IMR-90 (cell line): Measurements from ENCODE around the gene GXYLT1. TPM values are rescaled to one million over a fixed set of nuclear protein-coding genes. Genes with fewer than 3 reads are reported as not detected.

Experiments used
- ATAC-seq: fragments of 200-7000 bp; cut with Tn5 transposase; 2 replicates; pipeline ENCODE4 v1.9.1; 2020; ENCODE audit warnings: low read depth, mild to moderate bottlenecking, moderate library complexity
- BruUV-seq: library from RNA; stranded (reverse); fragments of 400-500 nt; replicated peaks from 2 replicates; lab custom pipeline; 2021; lab: Mats Ljungman, UMichigan
- CTCF ChIA-PET: fragments of 300-600 bp; formaldehyde crosslinking; extraction: SDS; loops from one replicate; lab custom pipeline; 2021; ENCODE audit warnings: antibody characterized with exemption; lab: Yijun Ruan, JAX
- POLR2A ChIA-PET: fragments of 300-600 bp; sonication (Branson Sonifier 250); formaldehyde crosslinking; loops from one replicate; lab custom pipeline; 2022; ENCODE audit warnings: antibody characterized with exemption; ENCODE audit not compliant: unreplicated experiment; lab: Charles Lee
- DNase-seq: peaks from one replicate; pipeline ENCODE4 v3.0.0; 2013
- H2AFZ ChIP-seq: replicated peaks from 2 replicates; pipeline ENCODE3; 2013; ENCODE audit warnings: low read length, mild to moderate bottlenecking; ENCODE audit not compliant: poor library complexity
- H2AK5ac ChIP-seq: 2 replicates; pipeline ENCODE4 v1.6.1; 2013; ENCODE audit warnings: low read depth, low read length, inconsistent platforms
- H2AK9ac ChIP-seq: replicated peaks from 2 replicates; pipeline ENCODE3; 2013; ENCODE audit warnings: mild to moderate bottlenecking, low read depth, low read length, moderate library complexity; ENCODE audit not compliant: poor library complexity
- H2BK120ac ChIP-seq: 2 replicates; pipeline ENCODE4 v1.6.1; 2013; ENCODE audit warnings: low read depth, low read length, inconsistent platforms
- H2BK15ac ChIP-seq: 3 replicates; pipeline ENCODE4 v1.6.1; 2013; ENCODE audit warnings: low read depth, low read length, inconsistent platforms
- H2BK20ac ChIP-seq: 2 replicates; pipeline ENCODE4 v1.6.1; 2013; ENCODE audit warnings: low read depth, mild to moderate bottlenecking, inconsistent platforms, low read length, moderate library complexity
- H2BK5ac ChIP-seq: 2 replicates; pipeline ENCODE4 v1.6.1; 2013; ENCODE audit warnings: mild to moderate bottlenecking, low read depth, low read length, inconsistent platforms; ENCODE audit not compliant: poor library complexity, severe bottlenecking
- H3K14ac ChIP-seq: replicated peaks from 2 replicates; pipeline ENCODE4 v1.6.1; 2013; ENCODE audit warnings: low read depth, low read length, inconsistent platforms
- H3K18ac ChIP-seq: 2 replicates; pipeline ENCODE4 v1.6.1; 2013; ENCODE audit warnings: low read depth, low read length, control low read depth
- H3K23ac ChIP-seq: 2 replicates; pipeline ENCODE4 v1.6.1; 2013; ENCODE audit warnings: low read depth, low read length, inconsistent platforms
- H3K27ac ChIP-seq: 2 replicates; pipeline ENCODE4 v1.5.1; 2013; ENCODE audit warnings: mild to moderate bottlenecking, control low read depth, low read length; ENCODE audit not compliant: insufficient read depth
- H3K27me3 ChIP-seq: 2 replicates; pipeline ENCODE4 v1.6.1; 2013; ENCODE audit warnings: low read length; ENCODE audit not compliant: control insufficient read depth, insufficient read depth
- H3K36me3 ChIP-seq: 2 replicates; pipeline ENCODE4 v1.6.1; 2013; ENCODE audit warnings: low read length, mixed read lengths; ENCODE audit not compliant: control insufficient read depth, insufficient read depth
- H3K4ac ChIP-seq: 2 replicates; pipeline ENCODE4 v1.6.1; 2013; ENCODE audit warnings: low read depth, low read length, inconsistent platforms
- H3K4me1 ChIP-seq: 2 replicates; pipeline ENCODE4 v1.6.1; 2013; ENCODE audit warnings: low read length, mixed read lengths; ENCODE audit not compliant: control insufficient read depth, insufficient read depth
- H3K4me2 ChIP-seq: 2 replicates; pipeline ENCODE4 v1.6.1; 2013; ENCODE audit warnings: low read depth, mild to moderate bottlenecking, control low read depth, low read length, moderate library complexity
- H3K4me3 ChIP-seq: 2 replicates; pipeline ENCODE4 v1.5.1; 2013; ENCODE audit warnings: low read depth, mild to moderate bottlenecking, control low read depth, low read length, moderate library complexity; ENCODE audit not compliant: insufficient read depth
- H3K56ac ChIP-seq: 2 replicates; pipeline ENCODE4 v1.6.1; 2013; ENCODE audit warnings: low read length, inconsistent platforms; ENCODE audit not compliant: insufficient read depth; ENCODE audit errors: extremely low read depth
- H3K79me1 ChIP-seq, 2 experiments: 2 replicates each; pipeline ENCODE4 v1.6.1; 2013; ENCODE audit warnings: low read length in 2 of 2, inconsistent platforms in 1 of 2, low read depth in 1 of 2
- H3K9ac ChIP-seq: 2 replicates; pipeline ENCODE4 v1.6.1; 2013; ENCODE audit warnings: low read depth, low read length, control low read depth
- H3K9me1 ChIP-seq: 2 replicates; pipeline ENCODE4 v1.6.1; 2013; ENCODE audit warnings: low read length, inconsistent platforms; ENCODE audit not compliant: insufficient read depth
- H3K9me3 ChIP-seq: 2 replicates; pipeline ENCODE4 v1.6.1; 2013; ENCODE audit warnings: low read length; ENCODE audit not compliant: control insufficient read depth, insufficient read depth
- H4K20me1 ChIP-seq: 2 replicates; pipeline ENCODE4 v1.6.1; 2013; ENCODE audit warnings: low read length, inconsistent platforms; ENCODE audit not compliant: insufficient read depth
- H4K5ac ChIP-seq: 2 replicates; pipeline ENCODE4 v1.6.1; 2013; ENCODE audit warnings: mild to moderate bottlenecking, low read depth, low read length, control low read depth
- H4K8ac ChIP-seq, 2 experiments: 2 replicates each; pipeline ENCODE4 v1.6.1; 2013; ENCODE audit warnings: low read depth in 2 of 2, low read length in 2 of 2, control low read depth in 1 of 2, inconsistent platforms in 1 of 2
- H4K91ac ChIP-seq: 2 replicates; pipeline ENCODE4 v1.6.1; 2013; ENCODE audit warnings: low read depth, low read length, inconsistent platforms; ENCODE audit not compliant: insufficient read depth
- BHLHE40 ChIP-seq: fragments of 150-350 bp; IDR thresholded peaks from 2 replicates; pipeline ENCODE4 v1.6.1; 2016; ENCODE audit warnings: mild to moderate bottlenecking, low read depth, low read length
- MAZ ChIP-seq: IDR thresholded peaks from 2 replicates; pipeline ENCODE4 v1.6.1; 2012; ENCODE audit warnings: low read depth, mild to moderate bottlenecking, low read length, improper control_type of control experiment, moderate library complexity, borderline replicate concordance
- NFE2L2 ChIP-seq: fragments of 150-350 bp; IDR thresholded peaks from 2 replicates; pipeline ENCODE4 v1.6.1; 2016; ENCODE audit warnings: low read depth, mild to moderate bottlenecking, low read length
- RAD21 ChIP-seq: IDR thresholded peaks from 2 replicates; pipeline ENCODE4 v1.6.1; 2012; ENCODE audit warnings: low read length, improper control_type of control experiment
- dilution Hi-C: fragments of 300-500 bp; cut with HindIII; formaldehyde crosslinking; loops from one replicate; pipeline ENCODE4 v1.14.3; 2018; ENCODE audit warnings: low sequenced_read_pairs; ENCODE audit not compliant: unreplicated experiment
- in situ Hi-C: fragments of 300-500 bp; cut with MboI; formaldehyde crosslinking; loops from 3 replicates; pipeline ENCODE4 v1.14.3; 2019; ENCODE audit warnings: low sequenced_read_pairs, inconsistent platforms, mixed read lengths
- intact Hi-C: fragments of 100-400 bp; cut with micrococcal nuclease; formaldehyde crosslinking; loops from 2 replicates; pipeline ENCODE4 v1.10.0; 2022
- polyA plus RNA-seq, 3 experiments: library from polyadenylated mRNA; depleted of rRNA; stranded (reverse); fragments of >200 nt; gene quantifications; 2 replicates each; pipeline ENCODE4 v1.2.3, GENCODE V29; 2012; ENCODE audit warnings: low replicate concordance in 1 of 3
- total RNA-seq: library from RNA; depleted of rRNA; stranded (reverse); fragments of >200 nt; gene quantifications from 2 replicates; pipeline ENCODE4 v1.2.3, GENCODE V29; 2012
- TF ChIP-seq, protein P1 (sequence below): conservative IDR thresholded peaks from 2 replicates; pipeline ENCODE4 v1.5.1; 2012; ENCODE audit warnings: mild to moderate bottlenecking, low read depth, low read length, improper control_type of control experiment
- TF ChIP-seq, protein P2 (sequence below): fragments of 150-350 bp; IDR thresholded peaks from 2 replicates; pipeline ENCODE4 v1.6.1; 2016; ENCODE audit warnings: low read depth, mild to moderate bottlenecking, low read length, moderate library complexity, borderline replicate concordance
- TF ChIP-seq, protein P3 (sequence below): fragments of 150-350 bp; IDR thresholded peaks from 2 replicates; pipeline ENCODE4 v1.6.1; 2017; ENCODE audit warnings: mild to moderate bottlenecking, antibody characterized with exemption, low read length, low read depth

Gene GXYLT1
- total and polyA plus RNA-seq, 2 of the 4 experiments (the other 2 are of a cell fraction) = 8.5 to 8.6 TPM

DNA sequence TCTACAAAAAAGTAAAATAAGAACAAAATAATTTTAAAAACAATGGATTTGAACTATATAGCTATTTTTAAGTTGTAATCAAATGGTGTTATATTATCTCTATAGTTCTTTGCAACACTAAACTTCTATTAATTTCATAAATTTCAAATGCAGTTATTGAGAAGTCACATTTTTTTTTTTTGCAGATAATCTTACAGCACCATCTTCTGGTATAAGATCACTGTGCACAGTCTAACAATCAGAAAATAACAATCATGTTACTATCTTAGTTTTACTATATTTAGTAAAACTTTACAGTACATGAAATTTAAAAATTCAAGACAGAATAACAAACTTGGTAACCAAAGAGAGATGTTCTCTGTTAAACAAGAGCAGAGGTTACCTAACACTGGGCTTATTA, 40.6 kb downstream of the GXYLT1 start:
- dilution Hi-C loops (no loop called here), intact Hi-C loops (loop anchor here (1.0 kb wide), 1 partner anchor 827 kb away; no protein-coding TSS in a partner anchor), in situ Hi-C loops (no loop called here)
- H3K56ac ChIP-seq = no peak overlapping the region
- no peak overlapping the region for H4K8ac ChIP-seq
- TF ChIP-seq, protein P1, sequence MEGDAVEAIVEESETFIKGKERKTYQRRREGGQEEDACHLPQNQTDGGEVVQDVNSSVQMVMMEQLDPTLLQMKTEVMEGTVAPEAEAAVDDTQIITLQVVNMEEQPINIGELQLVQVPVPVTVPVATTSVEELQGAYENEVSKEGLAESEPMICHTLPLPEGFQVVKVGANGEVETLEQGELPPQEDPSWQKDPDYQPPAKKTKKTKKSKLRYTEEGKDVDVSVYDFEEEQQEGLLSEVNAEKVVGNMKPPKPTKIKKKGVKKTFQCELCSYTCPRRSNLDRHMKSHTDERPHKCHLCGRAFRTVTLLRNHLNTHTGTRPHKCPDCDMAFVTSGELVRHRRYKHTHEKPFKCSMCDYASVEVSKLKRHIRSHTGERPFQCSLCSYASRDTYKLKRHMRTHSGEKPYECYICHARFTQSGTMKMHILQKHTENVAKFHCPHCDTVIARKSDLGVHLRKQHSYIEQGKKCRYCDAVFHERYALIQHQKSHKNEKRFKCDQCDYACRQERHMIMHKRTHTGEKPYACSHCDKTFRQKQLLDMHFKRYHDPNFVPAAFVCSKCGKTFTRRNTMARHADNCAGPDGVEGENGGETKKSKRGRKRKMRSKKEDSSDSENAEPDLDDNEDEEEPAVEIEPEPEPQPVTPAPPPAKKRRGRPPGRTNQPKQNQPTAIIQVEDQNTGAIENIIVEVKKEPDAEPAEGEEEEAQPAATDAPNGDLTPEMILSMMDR = peak; percentile 35; the same call in 1 of the 2 replicates
- TF ChIP-seq MAZ (no peak), RAD21 (0 out of 2 replicates have a peak, but pooled peaks have one; percentile 11), BHLHE40 (no peak), NFE2L2 (no peak)
- TF ChIP-seq, protein P2, sequence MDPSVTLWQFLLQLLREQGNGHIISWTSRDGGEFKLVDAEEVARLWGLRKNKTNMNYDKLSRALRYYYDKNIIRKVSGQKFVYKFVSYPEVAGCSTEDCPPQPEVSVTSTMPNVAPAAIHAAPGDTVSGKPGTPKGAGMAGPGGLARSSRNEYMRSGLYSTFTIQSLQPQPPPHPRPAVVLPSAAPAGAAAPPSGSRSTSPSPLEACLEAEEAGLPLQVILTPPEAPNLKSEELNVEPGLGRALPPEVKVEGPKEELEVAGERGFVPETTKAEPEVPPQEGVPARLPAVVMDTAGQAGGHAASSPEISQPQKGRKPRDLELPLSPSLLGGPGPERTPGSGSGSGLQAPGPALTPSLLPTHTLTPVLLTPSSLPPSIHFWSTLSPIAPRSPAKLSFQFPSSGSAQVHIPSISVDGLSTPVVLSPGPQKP = no peak
- TF ChIP-seq, protein P3, sequence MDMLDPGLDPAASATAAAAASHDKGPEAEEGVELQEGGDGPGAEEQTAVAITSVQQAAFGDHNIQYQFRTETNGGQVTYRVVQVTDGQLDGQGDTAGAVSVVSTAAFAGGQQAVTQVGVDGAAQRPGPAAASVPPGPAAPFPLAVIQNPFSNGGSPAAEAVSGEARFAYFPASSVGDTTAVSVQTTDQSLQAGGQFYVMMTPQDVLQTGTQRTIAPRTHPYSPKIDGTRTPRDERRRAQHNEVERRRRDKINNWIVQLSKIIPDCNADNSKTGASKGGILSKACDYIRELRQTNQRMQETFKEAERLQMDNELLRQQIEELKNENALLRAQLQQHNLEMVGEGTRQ = no peak
- no peak overlapping the region for H3K4ac ChIP-seq
- no TSS peak for BruUV-seq
- H3K4me3 ChIP-seq = no peak overlapping the region
- H4K20me1 ChIP-seq = no peaks in the 10 kb centered on the region
- no peak overlapping the region for H4K91ac ChIP-seq
- ATAC-seq = no peak
- no peak overlapping the region for H3K27ac ChIP-seq
- no peak overlapping the region for H2BK15ac ChIP-seq
- POLR2A ChIA-PET = interaction anchor here (0.7 kb wide), 1 partner anchor 190 kb away, joined by 4 read pairs; no protein-coding TSS in a partner anchor
- no peak overlapping the region for H2BK5ac ChIP-seq
- H3K4me2 ChIP-seq = no peak overlapping the region
- no peaks in the 10 kb centered on the region for H3K4me1 ChIP-seq
- 0 out of 2 replicates have a peak, but pooled peaks cover 1% of the 10 kb centered on the region for H3K36me3 ChIP-seq
- no peak overlapping the region for H4K5ac ChIP-seq
- CTCF ChIA-PET = interaction anchor here (0.6 to 0.7 kb wide), 3 partner anchors 10 to 145 kb away, joined by 3 to 4 read pairs (median 4); no protein-coding TSS in a partner anchor
- no peaks in the 10 kb centered on the region for H3K9me1 ChIP-seq
- H3K79me1 ChIP-seq = peaks cover 0 to 3% of the 10 kb centered on the region in 2 experiments; a peak in 2 of 4 replicates
- H2BK120ac ChIP-seq = no peak overlapping the region
- H3K9me3 ChIP-seq = no peaks in the 10 kb centered on the region
- H3K27me3 ChIP-seq = no peaks in the 10 kb centered on the region
- H3K23ac ChIP-seq = no peak overlapping the region
- H3K18ac ChIP-seq = no peak overlapping the region
- no peak overlapping the region for H2AK9ac ChIP-seq
- no peak for DNase-seq
- no peak overlapping the region for H2BK20ac ChIP-seq
- no peak overlapping the region for H2AK5ac ChIP-seq
- no peak overlapping the region for H3K9ac ChIP-seq
- H3K14ac ChIP-seq = no peak overlapping the region
- no peak overlapping the region for H2AFZ ChIP-seq
